IMR-90 (cell line): ENCODE data around the gene SEMA3E. TPM values are rescaled to one million over a fixed set of nuclear protein-coding genes. Genes with fewer than 3 reads are reported as not detected.

Experiments used
- ATAC-seq: fragments of 200-7000 bp; cut with Tn5 transposase; 2 replicates; pipeline ENCODE4 v1.9.1; 2020; ENCODE audit warnings: low read depth, mild to moderate bottlenecking, moderate library complexity
- BruUV-seq: library from RNA; stranded (reverse); fragments of 400-500 nt; replicated peaks from 2 replicates; lab custom pipeline; 2021; lab: Mats Ljungman, UMichigan
- CTCF ChIA-PET: fragments of 300-600 bp; formaldehyde crosslinking; extraction: SDS; loops from one replicate; lab custom pipeline; 2021; ENCODE audit warnings: antibody characterized with exemption; lab: Yijun Ruan, JAX
- POLR2A ChIA-PET: fragments of 300-600 bp; sonication (Branson Sonifier 250); formaldehyde crosslinking; loops from one replicate; lab custom pipeline; 2022; ENCODE audit warnings: antibody characterized with exemption; ENCODE audit not compliant: unreplicated experiment; lab: Charles Lee
- DNase-seq: peaks from one replicate; pipeline ENCODE4 v3.0.0; 2013
- H2AFZ ChIP-seq: replicated peaks from 2 replicates; pipeline ENCODE3; 2013; ENCODE audit warnings: low read length, mild to moderate bottlenecking; ENCODE audit not compliant: poor library complexity
- H2AK5ac ChIP-seq: 2 replicates; pipeline ENCODE4 v1.6.1; 2013; ENCODE audit warnings: low read depth, low read length, inconsistent platforms
- H2AK9ac ChIP-seq: replicated peaks from 2 replicates; pipeline ENCODE3; 2013; ENCODE audit warnings: mild to moderate bottlenecking, low read depth, low read length, moderate library complexity; ENCODE audit not compliant: poor library complexity
- H2BK120ac ChIP-seq: 2 replicates; pipeline ENCODE4 v1.6.1; 2013; ENCODE audit warnings: low read depth, low read length, inconsistent platforms
- H2BK15ac ChIP-seq: 3 replicates; pipeline ENCODE4 v1.6.1; 2013; ENCODE audit warnings: low read depth, low read length, inconsistent platforms
- H2BK20ac ChIP-seq: 2 replicates; pipeline ENCODE4 v1.6.1; 2013; ENCODE audit warnings: low read depth, mild to moderate bottlenecking, inconsistent platforms, low read length, moderate library complexity
- H2BK5ac ChIP-seq: 2 replicates; pipeline ENCODE4 v1.6.1; 2013; ENCODE audit warnings: mild to moderate bottlenecking, low read depth, low read length, inconsistent platforms; ENCODE audit not compliant: poor library complexity, severe bottlenecking
- H3K14ac ChIP-seq: replicated peaks from 2 replicates; pipeline ENCODE4 v1.6.1; 2013; ENCODE audit warnings: low read depth, low read length, inconsistent platforms
- H3K18ac ChIP-seq: 2 replicates; pipeline ENCODE4 v1.6.1; 2013; ENCODE audit warnings: low read depth, low read length, control low read depth
- H3K23ac ChIP-seq: 2 replicates; pipeline ENCODE4 v1.6.1; 2013; ENCODE audit warnings: low read depth, low read length, inconsistent platforms
- H3K27ac ChIP-seq: 2 replicates; pipeline ENCODE4 v1.5.1; 2013; ENCODE audit warnings: mild to moderate bottlenecking, control low read depth, low read length; ENCODE audit not compliant: insufficient read depth
- H3K27me3 ChIP-seq: 2 replicates; pipeline ENCODE4 v1.6.1; 2013; ENCODE audit warnings: low read length; ENCODE audit not compliant: control insufficient read depth, insufficient read depth
- H3K36me3 ChIP-seq: 2 replicates; pipeline ENCODE4 v1.6.1; 2013; ENCODE audit warnings: low read length, mixed read lengths; ENCODE audit not compliant: control insufficient read depth, insufficient read depth
- H3K4ac ChIP-seq: 2 replicates; pipeline ENCODE4 v1.6.1; 2013; ENCODE audit warnings: low read depth, low read length, inconsistent platforms
- H3K4me1 ChIP-seq: 2 replicates; pipeline ENCODE4 v1.6.1; 2013; ENCODE audit warnings: low read length, mixed read lengths; ENCODE audit not compliant: control insufficient read depth, insufficient read depth
- H3K4me2 ChIP-seq: 2 replicates; pipeline ENCODE4 v1.6.1; 2013; ENCODE audit warnings: low read depth, mild to moderate bottlenecking, control low read depth, low read length, moderate library complexity
- H3K4me3 ChIP-seq: 2 replicates; pipeline ENCODE4 v1.5.1; 2013; ENCODE audit warnings: low read depth, mild to moderate bottlenecking, control low read depth, low read length, moderate library complexity; ENCODE audit not compliant: insufficient read depth
- H3K56ac ChIP-seq: 2 replicates; pipeline ENCODE4 v1.6.1; 2013; ENCODE audit warnings: low read length, inconsistent platforms; ENCODE audit not compliant: insufficient read depth; ENCODE audit errors: extremely low read depth
- H3K79me1 ChIP-seq, 2 experiments: 2 replicates each; pipeline ENCODE4 v1.6.1; 2013; ENCODE audit warnings: low read length in 2 of 2, inconsistent platforms in 1 of 2, low read depth in 1 of 2
- H3K9ac ChIP-seq: 2 replicates; pipeline ENCODE4 v1.6.1; 2013; ENCODE audit warnings: low read depth, low read length, control low read depth
- H3K9me1 ChIP-seq: 2 replicates; pipeline ENCODE4 v1.6.1; 2013; ENCODE audit warnings: low read length, inconsistent platforms; ENCODE audit not compliant: insufficient read depth
- H3K9me3 ChIP-seq: 2 replicates; pipeline ENCODE4 v1.6.1; 2013; ENCODE audit warnings: low read length; ENCODE audit not compliant: control insufficient read depth, insufficient read depth
- H4K20me1 ChIP-seq: 2 replicates; pipeline ENCODE4 v1.6.1; 2013; ENCODE audit warnings: low read length, inconsistent platforms; ENCODE audit not compliant: insufficient read depth
- H4K5ac ChIP-seq: 2 replicates; pipeline ENCODE4 v1.6.1; 2013; ENCODE audit warnings: mild to moderate bottlenecking, low read depth, low read length, control low read depth
- H4K8ac ChIP-seq, 2 experiments: 2 replicates each; pipeline ENCODE4 v1.6.1; 2013; ENCODE audit warnings: low read depth in 2 of 2, low read length in 2 of 2, control low read depth in 1 of 2, inconsistent platforms in 1 of 2
- H4K91ac ChIP-seq: 2 replicates; pipeline ENCODE4 v1.6.1; 2013; ENCODE audit warnings: low read depth, low read length, inconsistent platforms; ENCODE audit not compliant: insufficient read depth
- BHLHE40 ChIP-seq: fragments of 150-350 bp; IDR thresholded peaks from 2 replicates; pipeline ENCODE4 v1.6.1; 2016; ENCODE audit warnings: mild to moderate bottlenecking, low read depth, low read length
- CEBPB ChIP-seq: IDR thresholded peaks from 2 replicates; pipeline ENCODE4 v1.6.1; 2012; ENCODE audit warnings: low read depth, low read length, improper control_type of control experiment
- CHD1 ChIP-seq: IDR thresholded peaks from 2 replicates; pipeline ENCODE4 v1.6.1; 2012; ENCODE audit warnings: low read depth, low read length, improper control_type of control experiment
- FOS ChIP-seq: fragments of 150-350 bp; IDR thresholded peaks from 2 replicates; pipeline ENCODE4 v1.6.1; 2016; ENCODE audit warnings: low read depth, low read length
- MAFK ChIP-seq: IDR thresholded peaks from 2 replicates; pipeline ENCODE4 v1.6.1; 2012; ENCODE audit warnings: low read depth, low read length, improper control_type of control experiment
- MAZ ChIP-seq: IDR thresholded peaks from 2 replicates; pipeline ENCODE4 v1.6.1; 2012; ENCODE audit warnings: low read depth, mild to moderate bottlenecking, low read length, improper control_type of control experiment, moderate library complexity, borderline replicate concordance
- MXI1 ChIP-seq: IDR thresholded peaks from 2 replicates; pipeline ENCODE4 v1.6.1; 2012; ENCODE audit warnings: low read depth, mild to moderate bottlenecking, low read length, moderate library complexity, borderline replicate concordance
- NFE2L2 ChIP-seq: fragments of 150-350 bp; IDR thresholded peaks from 2 replicates; pipeline ENCODE4 v1.6.1; 2016; ENCODE audit warnings: low read depth, mild to moderate bottlenecking, low read length
- POLR2A ChIP-seq: IDR thresholded peaks from 2 replicates; pipeline ENCODE4 v1.6.1; 2012; ENCODE audit warnings: mild to moderate bottlenecking, low read depth, low read length
- RAD21 ChIP-seq: IDR thresholded peaks from 2 replicates; pipeline ENCODE4 v1.6.1; 2012; ENCODE audit warnings: low read length, improper control_type of control experiment
- RCOR1 ChIP-seq: IDR thresholded peaks from 2 replicates; pipeline ENCODE4 v1.6.1; 2012; ENCODE audit warnings: mild to moderate bottlenecking, low read length, improper control_type of control experiment; ENCODE audit not compliant: insufficient replicate concordance
- RFX5 ChIP-seq: IDR thresholded peaks from 2 replicates; pipeline ENCODE4 v1.8.0; 2012; ENCODE audit warnings: low read depth, mild to moderate bottlenecking, low read length, moderate library complexity
- SMC3 ChIP-seq: fragments of 150-350 bp; IDR thresholded peaks from 2 replicates; pipeline ENCODE4 v1.6.1; 2016; ENCODE audit warnings: low read depth, mild to moderate bottlenecking, antibody characterized with exemption, low read length, moderate library complexity
- WGBS, 2 experiments: methylation state at CpG; one replicate each; pipeline versions ENCODE4 v1.1.5 to v1.1.7; 2013; ENCODE audit warnings: missing lambda C conversion rate in 2 of 2; ENCODE audit not compliant: insufficient read length in 1 of 2; ENCODE audit errors: extremely low coverage in 2 of 2; 5-methylcytosine and 5-hydroxymethylcytosine counted together
- dilution Hi-C: fragments of 300-500 bp; cut with HindIII; formaldehyde crosslinking; loops from one replicate; pipeline ENCODE4 v1.14.3; 2018; ENCODE audit warnings: low sequenced_read_pairs; ENCODE audit not compliant: unreplicated experiment
- in situ Hi-C: fragments of 300-500 bp; cut with MboI; formaldehyde crosslinking; loops from 3 replicates; pipeline ENCODE4 v1.14.3; 2019; ENCODE audit warnings: low sequenced_read_pairs, inconsistent platforms, mixed read lengths
- intact Hi-C: fragments of 100-400 bp; cut with micrococcal nuclease; formaldehyde crosslinking; loops from 2 replicates; pipeline ENCODE4 v1.10.0; 2022
- polyA plus RNA-seq, 3 experiments: library from polyadenylated mRNA; depleted of rRNA; stranded (reverse); fragments of >200 nt; gene quantifications; 2 replicates each; pipeline ENCODE4 v1.2.3, GENCODE V29; 2012; ENCODE audit warnings: low replicate concordance in 1 of 3
- total RNA-seq: library from RNA; depleted of rRNA; stranded (reverse); fragments of >200 nt; gene quantifications from 2 replicates; pipeline ENCODE4 v1.2.3, GENCODE V29; 2012
- TF ChIP-seq, protein P1 (sequence below): fragments of 150-350 bp; IDR thresholded peaks from 2 replicates; pipeline ENCODE4 v1.6.1; 2017; ENCODE audit warnings: mild to moderate bottlenecking, antibody characterized with exemption, low read length, low read depth
- TF ChIP-seq, protein P2 (sequence below): conservative IDR thresholded peaks from 2 replicates; pipeline ENCODE4 v1.5.1; 2012; ENCODE audit warnings: mild to moderate bottlenecking, low read depth, low read length, improper control_type of control experiment
- TF ChIP-seq, protein P3 (sequence below): fragments of 150-350 bp; IDR thresholded peaks from 2 replicates; pipeline ENCODE4 v1.6.1; 2016; ENCODE audit warnings: low read depth, mild to moderate bottlenecking, low read length, moderate library complexity, borderline replicate concordance

Gene SEMA3E
- total and polyA plus RNA-seq, 2 of the 4 experiments (the other 2 are of a cell fraction) = 0.31 to 0.72 TPM

DNA sequence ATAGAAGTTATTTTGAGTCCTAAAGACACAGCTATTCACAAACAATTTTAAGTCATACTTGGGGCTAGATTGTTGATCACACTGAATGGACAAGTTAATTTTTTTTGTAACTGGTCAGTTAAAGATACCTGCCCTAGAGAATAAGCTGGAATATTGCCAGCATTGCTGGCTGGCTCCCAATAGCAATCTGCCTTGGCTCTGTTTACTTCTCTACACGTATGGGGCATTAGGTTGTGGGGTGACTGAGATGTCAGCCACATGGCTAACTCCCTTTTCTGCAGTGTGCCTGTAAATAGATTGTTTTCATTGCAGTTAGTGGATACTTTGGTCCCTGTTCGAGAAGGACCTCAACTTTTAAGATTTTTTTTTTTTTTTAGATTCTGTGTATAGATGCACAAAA is 128.2 kb downstream of the SEMA3E start:
- in situ Hi-C loops = no loop called here

More for the DNA sequence above, 128.2 kb downstream of the SEMA3E start:
- Histone ChIP-seq H3K9me3 (no peaks in the 10 kb centered on the region), H3K18ac (no peak overlapping the region), H4K20me1 (no peaks in the 10 kb centered on the region), H3K27ac (no peak overlapping the region), H3K23ac (no peak overlapping the region), H3K14ac (no peak overlapping the region), H3K4me2 (no peak overlapping the region), H2BK5ac (no peak overlapping the region), H4K5ac (no peak overlapping the region), H3K4me1 (peaks cover 2% of the 10 kb centered on the region; the same call in 1 of the 2 replicates), H2BK120ac (no peak overlapping the region), H3K9ac (no peak overlapping the region), H3K27me3 (no peaks in the 10 kb centered on the region; the same call in 1 of the 2 replicates), H2AFZ (no peak overlapping the region), H3K79me1 (no peaks in the 10 kb centered on the region), H3K4me3 (no peak overlapping the region), H2BK20ac (no peak overlapping the region), H3K9me1 (no peaks in the 10 kb centered on the region; the same call in 1 of the 2 replicates), H2BK15ac (no peak overlapping the region), H4K8ac (no peak overlapping the region), H4K91ac (no peak overlapping the region), H3K4ac (no peak overlapping the region), H3K36me3 (no peaks in the 10 kb centered on the region), H2AK9ac (no peak overlapping the region), H2AK5ac (no peak overlapping the region), H3K56ac (no peak overlapping the region)
- BruUV-seq = no TSS peak
- DNase-seq (no peak), ATAC-seq (no peak)
- ChIA-PET POLR2A (no interaction called here), CTCF (no interaction called here)
- dilution Hi-C loops (no loop called here), intact Hi-C loops (no loop called here)
- WGBS, 2 experiments = no CpG with 5 or more reads among the region's 2 CpGs
- TF ChIP-seq MXI1 (no peak), SMC3 (no peak), NFE2L2 (no peak), RFX5 (no peak), BHLHE40 (no peak), CEBPB (no peak), MAFK (no peak), FOS (no peak), RCOR1 (no peak), POLR2A (no peak), MAZ (no peak), CHD1 (no peak), RAD21 (no peak)
- TF ChIP-seq, protein P1, sequence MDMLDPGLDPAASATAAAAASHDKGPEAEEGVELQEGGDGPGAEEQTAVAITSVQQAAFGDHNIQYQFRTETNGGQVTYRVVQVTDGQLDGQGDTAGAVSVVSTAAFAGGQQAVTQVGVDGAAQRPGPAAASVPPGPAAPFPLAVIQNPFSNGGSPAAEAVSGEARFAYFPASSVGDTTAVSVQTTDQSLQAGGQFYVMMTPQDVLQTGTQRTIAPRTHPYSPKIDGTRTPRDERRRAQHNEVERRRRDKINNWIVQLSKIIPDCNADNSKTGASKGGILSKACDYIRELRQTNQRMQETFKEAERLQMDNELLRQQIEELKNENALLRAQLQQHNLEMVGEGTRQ = no peak
- TF ChIP-seq, protein P2, sequence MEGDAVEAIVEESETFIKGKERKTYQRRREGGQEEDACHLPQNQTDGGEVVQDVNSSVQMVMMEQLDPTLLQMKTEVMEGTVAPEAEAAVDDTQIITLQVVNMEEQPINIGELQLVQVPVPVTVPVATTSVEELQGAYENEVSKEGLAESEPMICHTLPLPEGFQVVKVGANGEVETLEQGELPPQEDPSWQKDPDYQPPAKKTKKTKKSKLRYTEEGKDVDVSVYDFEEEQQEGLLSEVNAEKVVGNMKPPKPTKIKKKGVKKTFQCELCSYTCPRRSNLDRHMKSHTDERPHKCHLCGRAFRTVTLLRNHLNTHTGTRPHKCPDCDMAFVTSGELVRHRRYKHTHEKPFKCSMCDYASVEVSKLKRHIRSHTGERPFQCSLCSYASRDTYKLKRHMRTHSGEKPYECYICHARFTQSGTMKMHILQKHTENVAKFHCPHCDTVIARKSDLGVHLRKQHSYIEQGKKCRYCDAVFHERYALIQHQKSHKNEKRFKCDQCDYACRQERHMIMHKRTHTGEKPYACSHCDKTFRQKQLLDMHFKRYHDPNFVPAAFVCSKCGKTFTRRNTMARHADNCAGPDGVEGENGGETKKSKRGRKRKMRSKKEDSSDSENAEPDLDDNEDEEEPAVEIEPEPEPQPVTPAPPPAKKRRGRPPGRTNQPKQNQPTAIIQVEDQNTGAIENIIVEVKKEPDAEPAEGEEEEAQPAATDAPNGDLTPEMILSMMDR = no peak
- TF ChIP-seq, protein P3, sequence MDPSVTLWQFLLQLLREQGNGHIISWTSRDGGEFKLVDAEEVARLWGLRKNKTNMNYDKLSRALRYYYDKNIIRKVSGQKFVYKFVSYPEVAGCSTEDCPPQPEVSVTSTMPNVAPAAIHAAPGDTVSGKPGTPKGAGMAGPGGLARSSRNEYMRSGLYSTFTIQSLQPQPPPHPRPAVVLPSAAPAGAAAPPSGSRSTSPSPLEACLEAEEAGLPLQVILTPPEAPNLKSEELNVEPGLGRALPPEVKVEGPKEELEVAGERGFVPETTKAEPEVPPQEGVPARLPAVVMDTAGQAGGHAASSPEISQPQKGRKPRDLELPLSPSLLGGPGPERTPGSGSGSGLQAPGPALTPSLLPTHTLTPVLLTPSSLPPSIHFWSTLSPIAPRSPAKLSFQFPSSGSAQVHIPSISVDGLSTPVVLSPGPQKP = no peak
